GM12878 (cell line): ENCODE results near the gene MSH4.

Experiments
- BACH1 ChIP-seq: fragments of 450-650 bp; IDR thresholded peaks from 2 replicates; pipeline ENCODE4 v1.6.1; 2017; ENCODE audit warnings: mild to moderate bottlenecking, borderline replicate concordance
- CBFB ChIP-seq: IDR thresholded peaks from 2 replicates; pipeline ENCODE4 v1.6.1; 2016; ENCODE audit warnings: antibody characterized with exemption, low read depth
- CTCF ChIP-seq, 3 experiments: IDR thresholded peaks in 2 of 3; conservative IDR thresholded peaks in 1 of 3; 2 replicates each; pipeline ENCODE4 v1.5.1; 2011; ENCODE audit warnings: low read depth in 3 of 3, low read length in 3 of 3, mild to moderate bottlenecking in 3 of 3, control low read depth in 2 of 3, moderate library complexity in 2 of 3, inconsistent platforms in 1 of 3, mixed read lengths in 1 of 3; ENCODE audit not compliant: control insufficient read depth in 2 of 3, insufficient read depth in 1 of 3; ENCODE audit errors: extremely low read depth in 1 of 3
- EP300 ChIP-seq, 2 experiments: fragments of 150-350 bp in 1 of 2; IDR thresholded peaks; 2 replicates each; pipeline ENCODE4 v1.6.1; 2011 to 2012; ENCODE audit warnings: low read depth in 2 of 2, low read length in 2 of 2, borderline replicate concordance in 1 of 2, improper control_type of control experiment in 1 of 2, inconsistent platforms in 1 of 2; ENCODE audit not compliant: control insufficient read depth in 1 of 2
- HDAC6 ChIP-seq: fragments of 200-600 bp; sonication (generic); IDR thresholded peaks from one replicate; pipeline ENCODE4 v1.8.0; 2017; ENCODE audit warnings: antibody characterized with exemption; ENCODE audit not compliant: unreplicated experiment
- PKNOX1 ChIP-seq: fragments of 450-650 bp; IDR thresholded peaks from 2 replicates; pipeline ENCODE4 v1.6.1; 2016; ENCODE audit warnings: mild to moderate bottlenecking
- POLR2A ChIP-seq: IDR thresholded peaks from 2 replicates; pipeline ENCODE4 v1.6.1; 2011; ENCODE audit warnings: low read depth, mild to moderate bottlenecking, low read length
- STAT3 ChIP-seq: IDR thresholded peaks from 2 replicates; pipeline ENCODE4 v1.6.1; 2011; ENCODE audit warnings: low read depth, low read length, improper control_type of control experiment
- YY1 ChIP-seq: IDR thresholded peaks from 2 replicates; pipeline ENCODE4 v1.6.1; 2011; ENCODE audit warnings: low read depth, mild to moderate bottlenecking, low read length
- ZBTB11 ChIP-seq: fragments of 450-650 bp; formaldehyde crosslinking; IDR thresholded peaks from 2 replicates; pipeline ENCODE4 v1.5.0; 2022; ENCODE audit warnings: mild to moderate bottlenecking, missing genetic modification characterization

GRCh38 chr1:75916834-75917233 is 120.2 kb downstream of the MSH4 start:
- TF ChIP-seq CBFB (no peak), CTCF (IDR thresholded peaks at IDR 0.05 in 2 of 3, conservative IDR thresholded peaks at IDR 0.05 in 1 of 3; ENCODE audit: control insufficient read depth in 2 of 3, extremely low read depth in 1 of 3, insufficient read depth in 1 of 3, low read depth in 3 of 3, low read length in 3 of 3) (no peak), EP300 (IDR thresholded peaks at IDR 0.05; ENCODE audit: borderline replicate concordance in 1 of 2, control insufficient read depth in 1 of 2, low read depth in 2 of 2, low read length in 2 of 2) (no peak), STAT3 (no peak), PKNOX1 (no peak), HDAC6 (no peak), ZBTB11 (CRISPR knock-in tag) (no peak), YY1 (no peak), BACH1 (no peak), POLR2A (no peak)
